ENCODE results near the gene LUZP2.
"Not testable (repeated sequence)": the region's sequence is repeated elsewhere in the genome, so short reads cannot be mapped to it uniquely, and the experiment has no call there.

LUZP2 gene

GRCh38 chr11:24842308-24842707 lies 345.5 kb downstream of the LUZP2 start:
- no peak for DNase-seq

GRCh38 chr11:24844406-24844805 lies 347.6 kb downstream of the LUZP2 start:
- no peak for DNase-seq

GRCh38 chr11:24848857-24849256 lies 352.0 kb downstream of the LUZP2 start:
- DNase-seq: no peak

- DNase-seq: no peak
These were observed 359.1 kb downstream of the LUZP2 start for GRCh38 chr11:24855951-24856350.

- DNase-seq: no peak
These were observed 363.0 kb downstream of the LUZP2 start for GRCh38 chr11:24859801-24860300.

- DNase-seq: no peak
These were observed 364.6 kb downstream of the LUZP2 start for GRCh38 chr11:24861440-24861839.

- no peak for DNase-seq
These were observed 369.9 kb downstream of the LUZP2 start for GRCh38 chr11:24866743-24867142.

- no peak for DNase-seq
These were observed 373.2 kb downstream of the LUZP2 start for GRCh38 chr11:24870048-24870447.

- no peak for DNase-seq
These were observed 375.3 kb downstream of the LUZP2 start for GRCh38 chr11:24872186-24872585.

GRCh38 chr11:24872651-24873311 lies 375.9 kb downstream of the LUZP2 start:
- no peak for DNase-seq

- DNase-seq: no peak
These were observed 384.1 kb downstream of the LUZP2 start for GRCh38 chr11:24880962-24881361.

GRCh38 chr11:24885580-24886173 lies 388.8 kb downstream of the LUZP2 start:
- no peak for DNase-seq

- no peak for DNase-seq
These were observed 390.2 kb downstream of the LUZP2 start for GRCh38 chr11:24886880-24887619.

GRCh38 chr11:24890426-24890825 lies 393.6 kb downstream of the LUZP2 start:
- DNase-seq: no peak

- not testable (repeated sequence) for DNase-seq
These were observed 395.1 kb downstream of the LUZP2 start for GRCh38 chr11:24891845-24892492.

GRCh38 chr11:24896118-24896835 lies 399.4 kb downstream of the LUZP2 start:
- no peak for DNase-seq

- DNase-seq: no peak
These were observed 403.7 kb downstream of the LUZP2 start for GRCh38 chr11:24900514-24900913.

GRCh38 chr11:24900960-24901549 lies 404.2 kb downstream of the LUZP2 start:
- DNase-seq: no peak

GRCh38 chr11:24903555-24903954 lies 406.7 kb downstream of the LUZP2 start:
- DNase-seq: no peak

GRCh38 chr11:24925091-24925490 lies 428.2 kb downstream of the LUZP2 start:
- no peak for DNase-seq

- DNase-seq: no peak
These were observed 435.5 kb downstream of the LUZP2 start for GRCh38 chr11:24932110-24933000.
